HepG2 (cell line): ENCODE results near the gene RRP36. TPM values are rescaled to one million over a fixed set of nuclear protein-coding genes. Genes with fewer than 3 reads are reported as not detected.
A peak's percentile ranks its signal among the peaks of the same experiment; 100 is the strongest.

ENCODE experiments used
- BORCS8-MEF2B ChIP-seq: sonication (generic); formaldehyde crosslinking; IDR thresholded peaks from 2 replicates; pipeline ENCODE4 v1.8.0; 2022; ENCODE audit warnings: mild to moderate bottlenecking, missing genetic modification reagents
- HMGA1 ChIP-seq: sonication (generic); formaldehyde crosslinking; conservative IDR thresholded peaks from 2 replicates; pipeline ENCODE4 v1.4.0; 2020; ENCODE audit warnings: missing genetic modification reagents
- IKZF4 ChIP-seq: sonication (generic); formaldehyde crosslinking; IDR thresholded peaks from 2 replicates; pipeline ENCODE4 v1.5.1; 2020; ENCODE audit warnings: borderline replicate concordance, mild to moderate bottlenecking, low read depth, missing genetic modification reagents; ENCODE audit errors: not compliant biosample characterization
- KDM6A ChIP-seq: IDR thresholded peaks from 2 replicates; pipeline ENCODE4 v1.6.1; 2016; ENCODE audit warnings: low read depth
- KLF13 ChIP-seq: sonication (generic); formaldehyde crosslinking; IDR thresholded peaks from 2 replicates; pipeline ENCODE4 v1.4.0; 2020; ENCODE audit warnings: mild to moderate bottlenecking, missing genetic modification reagents
- NPAS2 ChIP-seq: sonication (generic); formaldehyde crosslinking; IDR thresholded peaks from 2 replicates; pipeline ENCODE4 v1.8.0; 2022; ENCODE audit warnings: mild to moderate bottlenecking, missing genetic modification reagents, borderline replicate concordance
- POLR2G ChIP-seq: fragments of 200-400 bp; formaldehyde crosslinking; IDR thresholded peaks from 2 replicates; pipeline ENCODE4 v1.6.1; 2018; ENCODE audit warnings: mild to moderate bottlenecking, low read depth, low read length, moderate library complexity
- SPEN ChIP-seq: sonication (generic); formaldehyde crosslinking; IDR thresholded peaks from 2 replicates; pipeline ENCODE4 v1.5.1; 2020; ENCODE audit warnings: low read depth, mild to moderate bottlenecking, missing genetic modification reagents
- TMF1 ChIP-seq: sonication (generic); formaldehyde crosslinking; IDR thresholded peaks from 2 replicates; pipeline ENCODE4 v1.8.1; 2022; ENCODE audit warnings: low read depth, missing genetic modification reagents
- polyA plus RNA-seq, 8 experiments: library from polyadenylated mRNA; depleted of rRNA in 3 of 8; stranded (reverse) in 7 of 8; unstranded in 1 of 8; fragments of >200 nt; fragmentation: Illumina TruSeq in 4 of 8; extraction: Trizol in 4 of 8; gene quantifications; 2 replicates each; pipeline versions ENCODE4 v1.2.1 to v1.2.3, GENCODE V29; 2011 to 2016; ENCODE audit warnings: low read depth in 4 of 8, missing spikeins in 1 of 8, mixed read lengths in 1 of 8; ENCODE audit not compliant: insufficient read depth in 1 of 8
- total RNA-seq, 5 experiments: library from RNA; depleted of rRNA; stranded (reverse); fragments of >200 nt; fragmentation: Illumina TruSeq; extraction: Trizol; gene quantifications; 2 replicates each; pipeline ENCODE4 v1.2.3, GENCODE V29; 2016; ENCODE audit warnings: low read depth in 1 of 5
- TF ChIP-seq, protein P1 (sequence below): sonication (generic); formaldehyde crosslinking; conservative IDR thresholded peaks from 2 replicates; pipeline ENCODE4 v1.4.0; 2020; ENCODE audit warnings: missing genetic modification reagents
- TF ChIP-seq, protein P2 (sequence below): IDR thresholded peaks from 2 replicates; pipeline ENCODE4 v1.6.1; 2016
- TF ChIP-seq, protein P3 (sequence below): IDR thresholded peaks from 2 replicates; pipeline ENCODE4 v1.6.1; 2018; ENCODE audit warnings: missing genetic modification reagents
- TF ChIP-seq, protein P4 (sequence below): sonication (generic); formaldehyde crosslinking; conservative IDR thresholded peaks from 2 replicates; pipeline ENCODE4 v1.4.0; 2020; ENCODE audit warnings: mild to moderate bottlenecking, missing genetic modification reagents, moderate library complexity
- TF ChIP-seq, protein P5 (sequence below): sonication (generic); formaldehyde crosslinking; IDR thresholded peaks from 2 replicates; pipeline ENCODE4 v1.5.0; 2020; ENCODE audit warnings: mild to moderate bottlenecking, missing genetic modification reagents, borderline replicate concordance
- TF ChIP-seq, protein P6 (sequence below): IDR thresholded peaks from 2 replicates; pipeline ENCODE4 v1.6.1; 2016; ENCODE audit warnings: mild to moderate bottlenecking

Gene RRP36
- total and polyA plus RNA-seq, 2 of the 13 experiments (the other 11 are each of a cell fraction or from before 2014, with no cell fraction given), result 29.5 to 144 TPM

DNA sequence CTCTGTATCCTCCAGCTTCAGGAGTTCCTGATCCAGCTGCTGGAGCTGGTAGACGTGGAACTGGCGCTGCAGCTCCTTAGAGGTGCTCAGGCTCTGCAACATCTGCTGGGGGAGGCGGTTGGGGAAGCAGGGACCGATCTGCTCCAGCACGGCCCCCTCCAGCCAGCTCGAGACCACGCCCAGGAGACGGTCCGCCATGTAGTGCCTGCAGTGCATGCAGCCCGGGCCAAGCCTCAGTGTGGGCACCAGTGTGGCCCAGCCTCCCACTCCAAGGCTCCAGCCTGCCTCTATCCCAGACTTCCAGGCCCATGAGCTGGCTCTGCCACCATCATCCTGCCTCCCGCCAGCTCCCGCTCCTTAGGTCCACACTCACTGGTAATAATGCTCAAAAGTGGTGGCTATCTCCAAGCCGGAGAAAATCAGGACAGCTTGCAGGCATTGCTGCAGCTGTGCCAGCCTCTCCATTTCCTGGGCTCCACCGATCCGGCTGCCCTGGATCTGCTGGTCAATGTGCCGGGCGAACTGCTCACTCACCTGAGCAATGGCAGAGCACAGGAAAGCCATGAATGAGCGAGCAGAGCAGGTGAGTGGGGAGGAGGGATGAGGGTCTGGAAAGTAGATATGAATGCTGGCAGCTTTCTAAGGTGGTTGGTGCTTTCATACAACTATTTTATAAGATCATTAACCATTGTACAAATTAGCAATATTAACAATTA, 19.3 kb downstream of the RRP36 start (continued):
- TF ChIP-seq, protein P1, sequence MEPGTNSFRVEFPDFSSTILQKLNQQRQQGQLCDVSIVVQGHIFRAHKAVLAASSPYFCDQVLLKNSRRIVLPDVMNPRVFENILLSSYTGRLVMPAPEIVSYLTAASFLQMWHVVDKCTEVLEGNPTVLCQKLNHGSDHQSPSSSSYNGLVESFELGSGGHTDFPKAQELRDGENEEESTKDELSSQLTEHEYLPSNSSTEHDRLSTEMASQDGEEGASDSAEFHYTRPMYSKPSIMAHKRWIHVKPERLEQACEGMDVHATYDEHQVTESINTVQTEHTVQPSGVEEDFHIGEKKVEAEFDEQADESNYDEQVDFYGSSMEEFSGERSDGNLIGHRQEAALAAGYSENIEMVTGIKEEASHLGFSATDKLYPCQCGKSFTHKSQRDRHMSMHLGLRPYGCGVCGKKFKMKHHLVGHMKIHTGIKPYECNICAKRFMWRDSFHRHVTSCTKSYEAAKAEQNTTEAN (CRISPR knock-in tag), result no peak
- TF ChIP-seq, protein P2, sequence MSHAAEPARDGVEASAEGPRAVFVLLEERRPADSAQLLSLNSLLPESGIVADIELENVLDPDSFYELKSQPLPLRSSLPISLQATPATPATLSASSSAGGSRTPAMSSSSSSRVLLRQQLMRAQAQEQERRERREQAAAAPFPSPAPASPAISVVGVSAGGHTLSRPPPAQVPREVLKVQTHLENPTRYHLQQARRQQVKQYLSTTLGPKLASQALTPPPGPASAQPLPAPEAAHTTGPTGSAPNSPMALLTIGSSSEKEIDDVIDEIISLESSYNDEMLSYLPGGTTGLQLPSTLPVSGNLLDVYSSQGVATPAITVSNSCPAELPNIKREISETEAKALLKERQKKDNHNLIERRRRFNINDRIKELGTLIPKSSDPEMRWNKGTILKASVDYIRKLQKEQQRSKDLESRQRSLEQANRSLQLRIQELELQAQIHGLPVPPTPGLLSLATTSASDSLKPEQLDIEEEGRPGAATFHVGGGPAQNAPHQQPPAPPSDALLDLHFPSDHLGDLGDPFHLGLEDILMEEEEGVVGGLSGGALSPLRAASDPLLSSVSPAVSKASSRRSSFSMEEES, result no peak
- TF ChIP-seq, protein P3, sequence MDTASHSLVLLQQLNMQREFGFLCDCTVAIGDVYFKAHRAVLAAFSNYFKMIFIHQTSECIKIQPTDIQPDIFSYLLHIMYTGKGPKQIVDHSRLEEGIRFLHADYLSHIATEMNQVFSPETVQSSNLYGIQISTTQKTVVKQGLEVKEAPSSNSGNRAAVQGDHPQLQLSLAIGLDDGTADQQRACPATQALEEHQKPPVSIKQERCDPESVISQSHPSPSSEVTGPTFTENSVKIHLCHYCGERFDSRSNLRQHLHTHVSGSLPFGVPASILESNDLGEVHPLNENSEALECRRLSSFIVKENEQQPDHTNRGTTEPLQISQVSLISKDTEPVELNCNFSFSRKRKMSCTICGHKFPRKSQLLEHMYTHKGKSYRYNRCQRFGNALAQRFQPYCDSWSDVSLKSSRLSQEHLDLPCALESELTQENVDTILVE (CRISPR knock-in tag), result no peak
- no peak for TF ChIP-seq TMF1 (CRISPR knock-in tag)
- TF ChIP-seq SPEN (CRISPR knock-in tag), result no peak
- no peak for TF ChIP-seq KLF13 (CRISPR knock-in tag)
- TF ChIP-seq IKZF4 (CRISPR knock-in tag), result no peak
- TF ChIP-seq, protein P4, sequence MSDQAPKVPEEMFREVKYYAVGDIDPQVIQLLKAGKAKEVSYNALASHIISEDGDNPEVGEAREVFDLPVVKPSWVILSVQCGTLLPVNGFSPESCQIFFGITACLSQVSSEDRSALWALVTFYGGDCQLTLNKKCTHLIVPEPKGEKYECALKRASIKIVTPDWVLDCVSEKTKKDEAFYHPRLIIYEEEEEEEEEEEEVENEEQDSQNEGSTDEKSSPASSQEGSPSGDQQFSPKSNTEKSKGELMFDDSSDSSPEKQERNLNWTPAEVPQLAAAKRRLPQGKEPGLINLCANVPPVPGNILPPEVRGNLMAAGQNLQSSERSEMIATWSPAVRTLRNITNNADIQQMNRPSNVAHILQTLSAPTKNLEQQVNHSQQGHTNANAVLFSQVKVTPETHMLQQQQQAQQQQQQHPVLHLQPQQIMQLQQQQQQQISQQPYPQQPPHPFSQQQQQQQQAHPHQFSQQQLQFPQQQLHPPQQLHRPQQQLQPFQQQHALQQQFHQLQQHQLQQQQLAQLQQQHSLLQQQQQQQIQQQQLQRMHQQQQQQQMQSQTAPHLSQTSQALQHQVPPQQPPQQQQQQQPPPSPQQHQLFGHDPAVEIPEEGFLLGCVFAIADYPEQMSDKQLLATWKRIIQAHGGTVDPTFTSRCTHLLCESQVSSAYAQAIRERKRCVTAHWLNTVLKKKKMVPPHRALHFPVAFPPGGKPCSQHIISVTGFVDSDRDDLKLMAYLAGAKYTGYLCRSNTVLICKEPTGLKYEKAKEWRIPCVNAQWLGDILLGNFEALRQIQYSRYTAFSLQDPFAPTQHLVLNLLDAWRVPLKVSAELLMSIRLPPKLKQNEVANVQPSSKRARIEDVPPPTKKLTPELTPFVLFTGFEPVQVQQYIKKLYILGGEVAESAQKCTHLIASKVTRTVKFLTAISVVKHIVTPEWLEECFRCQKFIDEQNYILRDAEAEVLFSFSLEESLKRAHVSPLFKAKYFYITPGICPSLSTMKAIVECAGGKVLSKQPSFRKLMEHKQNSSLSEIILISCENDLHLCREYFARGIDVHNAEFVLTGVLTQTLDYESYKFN (CRISPR knock-in tag), result no peak
- TF ChIP-seq, protein P5, sequence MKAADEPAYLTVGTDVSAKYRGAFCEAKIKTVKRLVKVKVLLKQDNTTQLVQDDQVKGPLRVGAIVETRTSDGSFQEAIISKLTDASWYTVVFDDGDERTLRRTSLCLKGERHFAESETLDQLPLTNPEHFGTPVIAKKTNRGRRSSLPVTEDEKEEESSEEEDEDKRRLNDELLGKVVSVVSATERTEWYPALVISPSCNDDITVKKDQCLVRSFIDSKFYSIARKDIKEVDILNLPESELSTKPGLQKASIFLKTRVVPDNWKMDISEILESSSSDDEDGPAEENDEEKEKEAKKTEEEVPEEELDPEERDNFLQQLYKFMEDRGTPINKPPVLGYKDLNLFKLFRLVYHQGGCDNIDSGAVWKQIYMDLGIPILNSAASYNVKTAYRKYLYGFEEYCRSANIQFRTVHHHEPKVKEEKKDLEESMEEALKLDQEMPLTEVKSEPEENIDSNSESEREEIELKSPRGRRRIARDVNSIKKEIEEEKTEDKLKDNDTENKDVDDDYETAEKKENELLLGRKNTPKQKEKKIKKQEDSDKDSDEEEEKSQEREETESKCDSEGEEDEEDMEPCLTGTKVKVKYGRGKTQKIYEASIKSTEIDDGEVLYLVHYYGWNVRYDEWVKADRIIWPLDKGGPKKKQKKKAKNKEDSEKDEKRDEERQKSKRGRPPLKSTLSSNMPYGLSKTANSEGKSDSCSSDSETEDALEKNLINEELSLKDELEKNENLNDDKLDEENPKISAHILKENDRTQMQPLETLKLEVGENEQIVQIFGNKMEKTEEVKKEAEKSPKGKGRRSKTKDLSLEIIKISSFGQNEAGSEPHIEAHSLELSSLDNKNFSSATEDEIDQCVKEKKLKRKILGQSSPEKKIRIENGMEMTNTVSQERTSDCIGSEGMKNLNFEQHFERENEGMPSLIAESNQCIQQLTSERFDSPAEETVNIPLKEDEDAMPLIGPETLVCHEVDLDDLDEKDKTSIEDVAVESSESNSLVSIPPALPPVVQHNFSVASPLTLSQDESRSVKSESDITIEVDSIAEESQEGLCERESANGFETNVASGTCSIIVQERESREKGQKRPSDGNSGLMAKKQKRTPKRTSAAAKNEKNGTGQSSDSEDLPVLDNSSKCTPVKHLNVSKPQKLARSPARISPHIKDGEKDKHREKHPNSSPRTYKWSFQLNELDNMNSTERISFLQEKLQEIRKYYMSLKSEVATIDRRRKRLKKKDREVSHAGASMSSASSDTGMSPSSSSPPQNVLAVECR (CRISPR knock-in tag), result no peak
- TF ChIP-seq KDM6A, result no peak
- TF ChIP-seq POLR2G, result peak; percentile 47
- TF ChIP-seq NPAS2 (CRISPR knock-in tag), result no peak
- TF ChIP-seq BORCS8-MEF2B (CRISPR knock-in tag), result no peak
- TF ChIP-seq, protein P6, sequence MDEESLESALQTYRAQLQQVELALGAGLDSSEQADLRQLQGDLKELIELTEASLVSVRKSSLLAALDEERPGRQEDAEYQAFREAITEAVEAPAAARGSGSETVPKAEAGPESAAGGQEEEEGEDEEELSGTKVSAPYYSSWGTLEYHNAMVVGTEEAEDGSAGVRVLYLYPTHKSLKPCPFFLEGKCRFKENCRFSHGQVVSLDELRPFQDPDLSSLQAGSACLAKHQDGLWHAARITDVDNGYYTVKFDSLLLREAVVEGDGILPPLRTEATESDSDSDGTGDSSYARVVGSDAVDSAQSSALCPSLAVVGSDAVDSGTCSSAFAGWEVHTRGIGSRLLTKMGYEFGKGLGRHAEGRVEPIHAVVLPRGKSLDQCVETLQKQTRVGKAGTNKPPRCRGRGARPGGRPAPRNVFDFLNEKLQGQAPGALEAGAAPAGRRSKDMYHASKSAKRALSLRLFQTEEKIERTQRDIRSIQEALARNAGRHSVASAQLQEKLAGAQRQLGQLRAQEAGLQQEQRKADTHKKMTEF (CRISPR knock-in tag), result no peak
- TF ChIP-seq HMGA1 (CRISPR knock-in tag), result no peak
